ENCODE measurements around the gene FOXN3. TPM values are rescaled to one million over a fixed set of nuclear protein-coding genes. Genes with fewer than 3 reads are reported as not detected.

Gene FOXN3
- total RNA-seq, 1 donor from 2014 or later = 122 TPM

GRCh38 chr14:89255852-89256251, 161.2 kb downstream of the FOXN3 start:
- Mint-ChIP-seq H3K27ac (ENCODE audit: unreplicated experiment) (no peak overlapping the region), H3K36me3 (ENCODE audit: low read depth, unreplicated experiment) (peaks cover 24% of the 10 kb centered on the region), H3K9me3 (ENCODE audit: unreplicated experiment) (peaks cover 3% of the 10 kb centered on the region), H3K4me1 (ENCODE audit: low read depth, unreplicated experiment) (peaks cover 6% of the 10 kb centered on the region), H3K4me3 (ENCODE audit: unreplicated experiment) (no peak overlapping the region), H3K27me3 (ENCODE audit: low read depth, unreplicated experiment) (no peaks in the 10 kb centered on the region)
- TF ChIP-seq EZH2 (IDR thresholded peaks at IDR 0.05; ENCODE audit: insufficient read depth, low read length) (no peak), CTCF (IDR thresholded peaks at IDR 0.05; ENCODE audit: insufficient read depth, low read depth, low read length) (no peak)
- H2AFZ ChIP-seq (ENCODE audit: low read depth, low read length) = no peak overlapping the region
- H3K79me2 ChIP-seq (ENCODE audit: insufficient read depth, low read length) = peaks cover 50% of the 10 kb centered on the region
- no peaks in the 10 kb centered on the region for H3K9me3 ChIP-seq (ENCODE audit: insufficient read depth, low read depth, low read length)
- DNase-seq (ENCODE audit: low read depth) (no peak), FAIRE-seq (no peak)
- no peak overlapping the region for H3K4me2 ChIP-seq (ENCODE audit: low read length)
- H3K4me1 ChIP-seq (ENCODE audit: insufficient read depth, low read length) = no peaks in the 10 kb centered on the region
- no peak overlapping the region for H3K4me3 ChIP-seq (ENCODE audit: insufficient read depth, low read depth, low read length)
- no peaks in the 10 kb centered on the region for H3K27me3 ChIP-seq (ENCODE audit: insufficient read depth, low read length)
- H3K9ac ChIP-seq (ENCODE audit: low read length) = no peak overlapping the region
- H3K36me3 ChIP-seq (ENCODE audit: insufficient read depth, low read length) = no peaks in the 10 kb centered on the region
- H3K27ac ChIP-seq (ENCODE audit: low read depth, low read length) = no peak overlapping the region
- H4K20me1 ChIP-seq (ENCODE audit: insufficient read depth, low read length) = peaks cover 80% of the 10 kb centered on the region

GRCh38 chr14:89255012-89255411, 162.0 kb downstream of the FOXN3 start:
- DNase-seq (ENCODE audit: low read depth) = no peak
- H3K27ac Mint-ChIP-seq (ENCODE audit: unreplicated experiment) = no peak overlapping the region
- FAIRE-seq = no peak
- Histone ChIP-seq H3K36me3 (ENCODE audit: insufficient read depth, low read length) (no peaks in the 10 kb centered on the region), H3K9ac (ENCODE audit: low read length) (no peak overlapping the region), H3K4me3 (ENCODE audit: insufficient read depth, low read depth, low read length) (no peak overlapping the region), H4K20me1 (ENCODE audit: insufficient read depth, low read length) (peaks cover 80% of the 10 kb centered on the region), H2AFZ (ENCODE audit: low read depth, low read length) (no peak overlapping the region), H3K9me3 (ENCODE audit: insufficient read depth, low read depth, low read length) (no peaks in the 10 kb centered on the region), H3K79me2 (ENCODE audit: insufficient read depth, low read length) (peaks cover 45% of the 10 kb centered on the region), H3K4me1 (ENCODE audit: insufficient read depth, low read length) (no peaks in the 10 kb centered on the region), H3K27ac (ENCODE audit: low read depth, low read length) (no peak overlapping the region), H3K4me2 (ENCODE audit: low read length) (no peak overlapping the region), H3K27me3 (ENCODE audit: insufficient read depth, low read length) (no peaks in the 10 kb centered on the region)
- H3K9me3 Mint-ChIP-seq (ENCODE audit: unreplicated experiment) = peaks cover 3% of the 10 kb centered on the region
- H3K27me3 Mint-ChIP-seq (ENCODE audit: low read depth, unreplicated experiment) = no peaks in the 10 kb centered on the region
- H3K4me1 Mint-ChIP-seq (ENCODE audit: low read depth, unreplicated experiment) = peaks cover 14% of the 10 kb centered on the region
- peaks cover 24% of the 10 kb centered on the region for H3K36me3 Mint-ChIP-seq (ENCODE audit: low read depth, unreplicated experiment)
- H3K4me3 Mint-ChIP-seq (ENCODE audit: unreplicated experiment) = no peak overlapping the region
- no peak for TF ChIP-seq CTCF (IDR thresholded peaks at IDR 0.05; ENCODE audit: insufficient read depth, low read depth, low read length)
- TF ChIP-seq EZH2 (IDR thresholded peaks at IDR 0.05; ENCODE audit: insufficient read depth, low read length) = no peak

- no peaks in the 10 kb centered on the region for H3K36me3 ChIP-seq (ENCODE audit: insufficient read depth, low read length)
- Mint-ChIP-seq H3K9me3 (ENCODE audit: unreplicated experiment) (peaks cover 3% of the 10 kb centered on the region), H3K27me3 (ENCODE audit: low read depth, unreplicated experiment) (no peaks in the 10 kb centered on the region), H3K4me3 (ENCODE audit: unreplicated experiment) (no peak overlapping the region), H3K36me3 (ENCODE audit: low read depth, unreplicated experiment) (peaks cover 24% of the 10 kb centered on the region), H3K4me1 (ENCODE audit: low read depth, unreplicated experiment) (peaks cover 18% of the 10 kb centered on the region), H3K27ac (ENCODE audit: unreplicated experiment) (no peak overlapping the region)
- peaks cover 42% of the 10 kb centered on the region for H3K79me2 ChIP-seq (ENCODE audit: insufficient read depth, low read length)
- TF ChIP-seq CTCF (IDR thresholded peaks at IDR 0.05; ENCODE audit: insufficient read depth, low read depth, low read length) = no peak
- TF ChIP-seq EZH2 (IDR thresholded peaks at IDR 0.05; ENCODE audit: insufficient read depth, low read length) = no peak
- no peak overlapping the region for H3K4me2 ChIP-seq (ENCODE audit: low read length)
- no peak for DNase-seq (ENCODE audit: low read depth)
- H4K20me1 ChIP-seq (ENCODE audit: insufficient read depth, low read length) = peaks cover 85% of the 10 kb centered on the region
- H3K9me3 ChIP-seq (ENCODE audit: insufficient read depth, low read depth, low read length) = no peaks in the 10 kb centered on the region
- no peak for FAIRE-seq
- no peak overlapping the region for H3K9ac ChIP-seq (ENCODE audit: low read length)
- no peak overlapping the region for H3K4me3 ChIP-seq (ENCODE audit: insufficient read depth, low read depth, low read length)
- no peak overlapping the region for H2AFZ ChIP-seq (ENCODE audit: low read depth, low read length)
- peaks cover 3% of the 10 kb centered on the region for H3K4me1 ChIP-seq (ENCODE audit: insufficient read depth, low read length)
- no peaks in the 10 kb centered on the region for H3K27me3 ChIP-seq (ENCODE audit: insufficient read depth, low read length)
- H3K27ac ChIP-seq (ENCODE audit: low read depth, low read length) = no peak overlapping the region
Measured at GRCh38 chr14:89254166-89254909, 162.7 kb downstream of the FOXN3 start.

Measured in astrocyte (in vitro differentiated cells and primary cell).